SK-N-SH (cell line): ENCODE data around the gene DEPDC5. TPM values are rescaled to one million over a fixed set of nuclear protein-coding genes. Genes with fewer than 3 reads are reported as not detected.

Experiments
- CTCF ChIA-PET: fragments of 300-600, 350-600 bp; formaldehyde crosslinking; extraction: SDS; loops from one replicate; lab custom pipeline; 2021; lab: Yijun Ruan, JAX
- POLR2A ChIA-PET: fragments of 350-600 bp; sonication (Branson Sonifier 250); formaldehyde crosslinking; extraction: SDS; loops from one replicate; lab custom pipeline; 2020; ENCODE audit warnings: antibody characterized with exemption, inconsistent platforms; lab: Yijun Ruan, JAX
- DNase-seq: peaks from one replicate; pipeline ENCODE4 v3.0.0; 2012
- H2AFZ ChIP-seq: fragments of 200-600 bp; sonication (generic); 2 replicates; pipeline ENCODE4 v1.8.1; 2016; ENCODE audit warnings: antibody characterized with exemption, mild to moderate bottlenecking, low read depth
- H3F3A ChIP-seq: fragments of 200-600 bp; sonication (generic); replicated peaks from 2 replicates; pipeline ENCODE3; 2016; ENCODE audit warnings: antibody characterized with exemption, mild to moderate bottlenecking; ENCODE audit not compliant: insufficient read depth
- H3K27ac ChIP-seq, 2 experiments: fragments of 200-500 bp in 1 of 2; fragments of 200-600 bp in 1 of 2; sonication (Bioruptor generic) in 1 of 2; sonication (generic), shearing (Covaris generic) in 1 of 2; 2 replicates each; pipeline versions ENCODE4 v1.5.1 to v1.6.1; 2014 to 2016; ENCODE audit warnings: low read depth in 2 of 2, inconsistent platforms in 1 of 2, low read length in 1 of 2, mild to moderate bottlenecking in 1 of 2, mixed read lengths in 1 of 2
- H3K27me3 ChIP-seq: fragments of 200-600 bp; sonication (generic), shearing (Covaris generic); 2 replicates; pipeline ENCODE4 v1.6.1; 2016; ENCODE audit warnings: mixed run types; ENCODE audit not compliant: insufficient read depth
- H3K36me3 ChIP-seq, 2 experiments: fragments of 200-500 bp in 1 of 2; fragments of 200-600 bp in 1 of 2; sonication (Bioruptor generic) in 1 of 2; sonication (generic) in 1 of 2; replicated peaks in 1 of 2; 2 replicates each; pipeline versions ENCODE3 to v1.5.1; 2014 to 2016; ENCODE audit warnings: low read length in 1 of 2, mild to moderate bottlenecking in 1 of 2; ENCODE audit not compliant: insufficient read depth in 2 of 2, control insufficient read depth in 1 of 2
- H3K4me1 ChIP-seq, 2 experiments: fragments of 200-500 bp in 1 of 2; fragments of 200-600 bp in 1 of 2; sonication (Bioruptor generic) in 1 of 2; sonication (generic), shearing (Covaris generic) in 1 of 2; 2 replicates each; pipeline versions ENCODE4 v1.5.1 to v1.6.1; 2014 to 2016; ENCODE audit warnings: low read depth in 1 of 2, low read length in 1 of 2, mixed run types in 1 of 2; ENCODE audit not compliant: insufficient read depth in 2 of 2, control insufficient read depth in 1 of 2
- H3K4me2 ChIP-seq: fragments of 200-600 bp; sonication (generic), shearing (Covaris generic); 2 replicates; pipeline ENCODE4 v1.6.1; 2017; ENCODE audit warnings: mixed run types
- H3K4me3 ChIP-seq, 2 experiments: fragments of 200-500 bp in 1 of 2; fragments of 200-600 bp in 1 of 2; sonication (Bioruptor generic) in 1 of 2; sonication (generic), shearing (Covaris generic) in 1 of 2; 2 replicates each; pipeline versions ENCODE4 v1.5.1 to v1.8.1; 2014 to 2016; ENCODE audit warnings: low read depth in 2 of 2, inconsistent platforms in 1 of 2, low read length in 1 of 2, mild to moderate bottlenecking in 1 of 2, mixed read lengths in 1 of 2, moderate library complexity in 1 of 2
- H3K79me2 ChIP-seq: fragments of 200-600 bp; sonication (generic); 2 replicates; pipeline ENCODE4 v1.8.1; 2017; ENCODE audit warnings: mild to moderate bottlenecking; ENCODE audit not compliant: insufficient read depth
- H3K9ac ChIP-seq: fragments of 200-600 bp; sonication (generic); 2 replicates; pipeline ENCODE4 v1.6.1; 2017; ENCODE audit warnings: mixed run types
- H3K9me2 ChIP-seq: fragments of 200-600 bp; sonication (generic); 2 replicates; pipeline ENCODE4 v1.6.1; 2017; ENCODE audit warnings: mixed run types
- H3K9me3 ChIP-seq: fragments of 200-600 bp; sonication (generic); 2 replicates; pipeline ENCODE4 v1.6.1; 2017; ENCODE audit warnings: mixed run types, mild to moderate bottlenecking, moderate library complexity
- H4K20me1 ChIP-seq: fragments of 200-600 bp; sonication (generic); 2 replicates; pipeline ENCODE4 v1.6.1; 2017; ENCODE audit warnings: mild to moderate bottlenecking, mixed run types; ENCODE audit not compliant: insufficient read depth
- CTCF ChIP-seq: fragments of 200-600 bp; sonication (generic); IDR thresholded peaks from 2 replicates; pipeline ENCODE4 v1.6.1; 2017; ENCODE audit warnings: antibody characterized with exemption, mild to moderate bottlenecking, moderate library complexity
- ELF1 ChIP-seq: IDR thresholded peaks from 2 replicates; pipeline ENCODE4 v1.4.0; 2012
- EP300 ChIP-seq, 2 experiments: IDR thresholded peaks; 2 replicates each; pipeline versions ENCODE4 v1.4.0 to v1.6.1; 2012; ENCODE audit warnings: borderline replicate concordance in 1 of 2, low read depth in 1 of 2, low read length in 1 of 2
- EZH2phosphoT487 ChIP-seq: fragments of 200-600 bp; sonication (generic); IDR thresholded peaks from 2 replicates; pipeline ENCODE4 v1.6.1; 2017; ENCODE audit warnings: low read depth, mixed run types, mild to moderate bottlenecking, antibody characterized with exemption, moderate library complexity, borderline replicate concordance
- FOSL2 ChIP-seq: IDR thresholded peaks from 2 replicates; pipeline ENCODE4 v1.4.0; 2012; ENCODE audit warnings: low read depth, mild to moderate bottlenecking, moderate library complexity, borderline replicate concordance
- FOXJ3 ChIP-seq: sonication (generic); formaldehyde crosslinking; IDR thresholded peaks from 2 replicates; pipeline ENCODE4 v1.5.1; 2020; ENCODE audit warnings: mild to moderate bottlenecking, missing genetic modification reagents
- GABPA ChIP-seq: IDR thresholded peaks from 2 replicates; pipeline ENCODE4 v1.4.0; 2012; ENCODE audit warnings: low read depth, mild to moderate bottlenecking
- JUND ChIP-seq: IDR thresholded peaks from 2 replicates; pipeline ENCODE4 v1.4.0; 2012
- MXI1 ChIP-seq: IDR thresholded peaks from 2 replicates; pipeline ENCODE4 v1.6.1; 2012; ENCODE audit warnings: mild to moderate bottlenecking, low read depth, low read length, improper control_type of control experiment
- NFIC ChIP-seq: IDR thresholded peaks from 2 replicates; pipeline ENCODE4 v1.4.0; 2012; ENCODE audit warnings: borderline replicate concordance
- NRF1 ChIP-seq: IDR thresholded peaks from 2 replicates; pipeline ENCODE4 v1.6.1; 2012; ENCODE audit warnings: low read depth, mild to moderate bottlenecking, low read length
- RFX5 ChIP-seq: IDR thresholded peaks from 2 replicates; pipeline ENCODE4 v1.6.1; 2012; ENCODE audit warnings: mild to moderate bottlenecking, improper control_type of control experiment, low read length
- RXRA ChIP-seq: IDR thresholded peaks from 2 replicates; pipeline ENCODE4 v1.4.0; 2012; ENCODE audit warnings: low read depth, mild to moderate bottlenecking, borderline replicate concordance
- SMC3 ChIP-seq: IDR thresholded peaks from 2 replicates; pipeline ENCODE4 v1.6.1; 2012; ENCODE audit warnings: low read depth, low read length, improper control_type of control experiment
- WGBS: methylation state at CpG from one replicate; pipeline ENCODE4 v1.1.6; 2017; ENCODE audit warnings: low lambda C conversion rate; 5-methylcytosine and 5-hydroxymethylcytosine counted together
- polyA plus RNA-seq, 3 experiments: library from polyadenylated mRNA; depleted of rRNA; stranded (reverse); fragments of >200 nt; gene quantifications; 2 replicates each; pipeline ENCODE4 v1.2.3, GENCODE V29; 2012
- TF ChIP-seq, protein P1 (sequence below): IDR thresholded peaks from 2 replicates; pipeline ENCODE4 v1.4.0; 2012; ENCODE audit warnings: low read depth, borderline replicate concordance

Gene DEPDC5
- polyA plus RNA-seq, 1 of the 3 experiments (the other 2 are of a cell fraction) = 7.8 TPM

DNA sequence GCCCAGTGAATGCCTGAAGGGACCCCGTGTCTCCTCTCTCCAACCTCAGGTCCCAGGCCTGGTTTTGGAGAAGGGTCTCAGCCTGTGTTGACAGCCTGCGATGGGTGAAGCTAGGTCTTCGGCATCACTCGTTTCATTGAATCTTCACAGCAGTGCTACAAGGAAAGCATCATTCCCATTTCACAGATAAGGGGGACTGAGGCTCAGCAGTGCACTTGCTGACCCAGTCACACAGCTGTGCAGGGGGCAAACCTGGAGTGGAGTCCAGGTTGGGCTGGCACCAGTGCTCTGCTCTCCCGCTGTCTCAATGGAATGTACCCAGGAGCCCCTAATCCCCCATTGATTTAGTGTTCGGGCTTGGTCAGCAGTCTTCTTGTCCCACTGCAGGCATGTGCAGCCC lies 179.6 kb downstream of the DEPDC5 start:
- Histone ChIP-seq H3K9me3 (no peaks in the 10 kb centered on the region), H3K27me3 (no peaks in the 10 kb centered on the region), H3K9ac (no peak overlapping the region), H3F3A (no peaks in the 10 kb centered on the region), H3K27ac (no peak overlapping the region), H4K20me1 (no peaks in the 10 kb centered on the region), H2AFZ (no peak overlapping the region), H3K4me2 (no peak overlapping the region), H3K36me3 (no peaks in the 10 kb centered on the region), H3K4me3 (no peak overlapping the region), H3K9me2 (no peaks in the 10 kb centered on the region), H3K79me2 (no peaks in the 10 kb centered on the region), H3K4me1 (peaks cover 0 to 20% of the 10 kb centered on the region in 2 experiments; a peak in 2 of 4 replicates)
- no peak for DNase-seq
- WGBS = 81% methylated on average over 4 of the region's 6 CpGs
- no peak for TF ChIP-seq MXI1
- no peak for TF ChIP-seq FOXJ3 (CRISPR knock-in tag)
- no peak for TF ChIP-seq ELF1
- CTCF ChIA-PET = no interaction called here
- POLR2A ChIA-PET = no interaction called here

- CTCF ChIA-PET = no interaction called here
- Histone ChIP-seq H2AFZ (no peak overlapping the region), H3K9ac (no peak overlapping the region), H3K36me3 (no peaks in the 10 kb centered on the region), H4K20me1 (no peaks in the 10 kb centered on the region), H3K27me3 (no peaks in the 10 kb centered on the region), H3F3A (no peaks in the 10 kb centered on the region), H3K9me2 (no peaks in the 10 kb centered on the region), H3K4me3 (no peak overlapping the region), H3K4me1 (peaks cover 0 to 16% of the 10 kb centered on the region in 2 experiments; a peak in 1 of 4 replicates), H3K4me2 (no peak overlapping the region), H3K9me3 (no peaks in the 10 kb centered on the region), H3K27ac (no peak overlapping the region), H3K79me2 (no peaks in the 10 kb centered on the region)
- TF ChIP-seq RFX5 (no peak), GABPA (no peak), EZH2phosphoT487 (no peak), ELF1 (no peak), CTCF (no peak), FOSL2 (no peak)
- 86% methylated on average over 15 of the region's 17 CpGs for WGBS
- no peak for DNase-seq
- POLR2A ChIA-PET = no interaction called here
These were observed 180.1 kb downstream of the DEPDC5 start for GRCh38 chr22:31933816-31934482.

DNA sequence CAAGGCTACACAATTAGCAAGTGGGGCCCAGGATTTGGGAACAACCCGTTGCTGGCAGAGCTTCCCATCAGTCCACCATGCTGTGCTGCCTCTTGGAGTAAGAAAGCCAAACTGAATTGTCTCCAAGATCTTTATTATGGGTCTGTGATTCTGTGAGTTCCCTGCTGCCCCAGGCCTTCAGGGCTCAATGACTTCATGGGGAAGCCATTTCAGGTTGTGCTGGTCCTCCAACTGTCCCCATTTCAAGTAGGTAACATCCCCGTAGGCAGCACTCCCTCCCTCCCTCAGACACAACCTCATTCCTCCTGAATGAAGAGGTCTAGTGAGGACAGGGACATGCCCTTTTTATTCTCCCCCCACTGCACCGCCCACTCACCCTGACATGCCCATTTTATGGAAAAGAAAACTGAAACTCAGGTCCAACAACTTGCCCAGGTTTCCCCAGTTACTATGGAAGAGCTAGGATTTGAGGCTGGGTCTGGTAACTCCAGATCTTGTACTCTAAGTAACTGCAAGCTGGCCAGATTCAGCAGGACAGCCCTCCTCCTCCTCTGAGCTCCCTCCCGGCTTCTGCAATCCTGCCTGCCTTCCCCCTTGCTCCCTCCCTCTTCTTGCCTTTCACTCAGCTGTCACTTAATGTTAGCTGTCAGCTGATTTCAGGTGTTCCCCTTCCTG lies 182.3 kb downstream of the DEPDC5 start:
- no peaks in the 10 kb centered on the region for H3K9me3 ChIP-seq
- H3K4me1 ChIP-seq = peaks cover 0 to 5% of the 10 kb centered on the region in 2 experiments; a peak in 1 of 4 replicates
- 80% methylated on average over 4 of the region's 4 CpGs for WGBS
- ChIA-PET POLR2A (no interaction called here), CTCF (no interaction called here)
- H3K79me2 ChIP-seq = no peaks in the 10 kb centered on the region
- H3K9ac ChIP-seq = no peak overlapping the region
- H3F3A ChIP-seq = no peaks in the 10 kb centered on the region
- no peaks in the 10 kb centered on the region for H3K9me2 ChIP-seq
- no peak for DNase-seq
- H4K20me1 ChIP-seq = no peaks in the 10 kb centered on the region
- H3K4me3 ChIP-seq = no peak overlapping the region
- H2AFZ ChIP-seq = no peak overlapping the region
- TF ChIP-seq SMC3 (no peak), JUND (no peak), EP300 (IDR thresholded peaks at IDR 0.05; ENCODE audit: borderline replicate concordance in 1 of 2, low read depth in 1 of 2, low read length in 1 of 2) (no peak), NFIC (no peak), MXI1 (no peak), NRF1 (no peak), FOSL2 (no peak), FOXJ3 (CRISPR knock-in tag) (no peak), RXRA (no peak), CTCF (no peak)
- TF ChIP-seq, protein P1, sequence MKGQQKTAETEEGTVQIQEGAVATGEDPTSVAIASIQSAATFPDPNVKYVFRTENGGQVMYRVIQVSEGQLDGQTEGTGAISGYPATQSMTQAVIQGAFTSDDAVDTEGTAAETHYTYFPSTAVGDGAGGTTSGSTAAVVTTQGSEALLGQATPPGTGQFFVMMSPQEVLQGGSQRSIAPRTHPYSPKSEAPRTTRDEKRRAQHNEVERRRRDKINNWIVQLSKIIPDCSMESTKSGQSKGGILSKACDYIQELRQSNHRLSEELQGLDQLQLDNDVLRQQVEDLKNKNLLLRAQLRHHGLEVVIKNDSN = no peak
- no peak overlapping the region for H3K4me2 ChIP-seq
- no peaks in the 10 kb centered on the region for H3K27me3 ChIP-seq
- no peak overlapping the region for H3K27ac ChIP-seq
- no peaks in the 10 kb centered on the region for H3K36me3 ChIP-seq
